Dedifferentiated amniotic fluid mesenchymal stem cell (primary cell): ENCODE data around the gene ZNF831.
A peak's percentile ranks its signal among the peaks of the same experiment; 100 is the strongest.

Source experiments
- DNase-seq: peaks from one replicate; pipeline ENCODE4 v3.0.0-alpha.2; 2016; ENCODE audit errors: extremely low spot score

Gene ZNF831

GRCh38 chr20:59214606-59215547 lies 51.3 kb downstream of the ZNF831 start:
- no peak for DNase-seq

- DNase-seq: no peak
These were observed 53.6 kb downstream of the ZNF831 start for GRCh38 chr20:59217173-59217572.

GRCh38 chr20:59217794-59218280 lies 54.2 kb downstream of the ZNF831 start:
- DNase-seq: no peak

GRCh38 chr20:59219211-59219610 lies 55.6 kb downstream of the ZNF831 start:
- no peak for DNase-seq

- DNase-seq: no peak
These were observed 56.5 kb downstream of the ZNF831 start for GRCh38 chr20:59220161-59220560.

- DNase-seq: no peak
These were observed 57.6 kb downstream of the ZNF831 start for GRCh38 chr20:59221049-59221706.

GRCh38 chr20:59221707-59222252 lies 58.2 kb downstream of the ZNF831 start:
- no peak for DNase-seq

- DNase-seq: peak; percentile 73
These were observed 58.9 kb downstream of the ZNF831 start for GRCh38 chr20:59222253-59223181.

GRCh38 chr20:59223182-59223601 lies 59.6 kb downstream of the ZNF831 start:
- DNase-seq: no peak

GRCh38 chr20:59223750-59224149 lies 60.1 kb downstream of the ZNF831 start:
- no peak for DNase-seq

GRCh38 chr20:59224236-59224635 lies 60.6 kb downstream of the ZNF831 start:
- DNase-seq: no peak

- no peak for DNase-seq
These were observed 66.8 kb downstream of the ZNF831 start for GRCh38 chr20:59230385-59230784.

GRCh38 chr20:59231124-59231804 lies 67.6 kb downstream of the ZNF831 start:
- no peak for DNase-seq

- DNase-seq: no peak
These were observed 69.0 kb downstream of the ZNF831 start for GRCh38 chr20:59232618-59233017.

- no peak for DNase-seq
These were observed 71.6 kb downstream of the ZNF831 start for GRCh38 chr20:59235226-59235625.

- no peak for DNase-seq
These were observed 76.4 kb downstream of the ZNF831 start for GRCh38 chr20:59240006-59240405.

GRCh38 chr20:59242714-59243626 lies 79.3 kb downstream of the ZNF831 start:
- DNase-seq: no peak

GRCh38 chr20:59246691-59247400 lies 83.2 kb downstream of the ZNF831 start:
- DNase-seq: no peak
